Middle frontal gyrus (tissue), 1 donor: ENCODE data around the gene KIZ.

Experiments used
- DNase-seq: peaks from one replicate; pipeline ENCODE4 v3.0.0-alpha.2; 2015; ENCODE audit warnings: low spot score; ENCODE audit errors: extremely low spot score

KIZ gene, protein sequence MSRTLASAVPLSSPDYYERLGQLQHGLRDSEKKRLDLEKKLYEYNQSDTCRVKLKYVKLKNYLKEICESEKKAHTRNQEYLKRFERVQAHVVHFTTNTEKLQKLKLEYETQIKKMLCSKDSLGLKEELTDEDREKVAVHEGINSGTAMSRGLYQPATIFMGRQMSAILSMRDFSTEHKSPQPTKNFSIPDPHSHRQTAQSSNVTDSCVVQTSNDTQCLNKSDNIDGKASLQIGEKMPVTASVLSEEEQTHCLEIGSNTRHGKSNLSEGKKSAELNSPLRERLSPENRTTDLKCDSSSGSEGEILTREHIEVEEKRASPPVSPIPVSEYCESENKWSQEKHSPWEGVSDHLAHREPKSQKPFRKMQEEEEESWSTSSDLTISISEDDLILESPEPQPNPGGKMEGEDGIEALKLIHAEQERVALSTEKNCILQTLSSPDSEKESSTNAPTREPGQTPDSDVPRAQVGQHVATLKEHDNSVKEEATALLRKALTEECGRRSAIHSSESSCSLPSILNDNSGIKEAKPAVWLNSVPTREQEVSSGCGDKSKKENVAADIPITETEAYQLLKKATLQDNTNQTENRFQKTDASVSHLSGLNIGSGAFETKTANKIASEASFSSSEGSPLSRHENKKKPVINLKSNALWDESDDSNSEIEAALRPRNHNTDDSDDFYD

GRCh38 chr20:21125849-21126580 lies at the start of gene KIZ:
TSS of gene KIZ (plus strand) at chr20:21126082. CDS start at chr20:21126116, 34 bp downstream.
- peak; percentile 88 for DNase-seq

DNA sequence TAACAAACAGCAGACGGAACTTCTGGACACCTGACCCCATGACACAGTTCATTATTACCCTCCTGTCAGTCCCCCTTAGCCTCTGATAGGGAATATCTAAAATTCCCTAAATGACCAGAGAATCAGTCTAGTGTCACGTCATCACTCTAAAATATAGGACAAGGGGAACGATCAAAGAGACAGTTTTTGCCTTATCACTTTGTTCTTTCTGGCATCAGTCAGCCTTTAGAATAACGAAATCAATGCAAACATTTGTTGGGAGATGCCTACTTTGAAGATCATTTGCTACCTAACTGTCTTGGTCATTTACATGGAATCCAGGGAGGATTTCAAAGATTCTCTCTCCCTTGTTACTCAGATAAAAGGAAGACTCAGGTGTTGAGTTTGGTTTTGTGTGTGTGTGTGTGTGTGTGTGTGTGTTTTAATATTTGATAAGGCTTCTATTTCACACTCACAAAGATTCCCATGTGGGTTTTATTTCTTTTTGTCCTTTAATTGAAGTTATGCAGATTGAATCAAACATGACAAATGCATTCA lies 48.0 kb upstream of the KIZ start:
- DNase-seq = no peak

DNA sequence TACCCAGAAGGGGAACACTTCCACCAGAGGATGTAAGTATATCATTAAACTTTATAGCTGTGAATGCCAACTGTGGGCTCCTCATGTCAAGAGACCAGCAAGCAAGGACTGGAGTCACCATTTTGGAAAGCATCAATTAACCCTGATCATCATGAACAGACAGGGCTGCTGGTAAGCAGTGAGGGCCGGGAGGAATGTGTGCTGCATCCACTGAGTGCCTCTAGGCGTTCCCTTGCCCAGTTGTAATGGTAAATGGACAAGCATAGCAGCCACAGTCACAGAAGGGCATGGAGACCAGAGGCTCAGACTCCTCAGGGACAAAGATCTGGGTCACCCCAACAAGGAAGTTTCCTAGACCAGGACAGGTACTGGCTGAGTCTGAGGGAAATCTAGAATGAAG lies 43.3 kb upstream of the KIZ start:
- DNase-seq = no peak

DNA sequence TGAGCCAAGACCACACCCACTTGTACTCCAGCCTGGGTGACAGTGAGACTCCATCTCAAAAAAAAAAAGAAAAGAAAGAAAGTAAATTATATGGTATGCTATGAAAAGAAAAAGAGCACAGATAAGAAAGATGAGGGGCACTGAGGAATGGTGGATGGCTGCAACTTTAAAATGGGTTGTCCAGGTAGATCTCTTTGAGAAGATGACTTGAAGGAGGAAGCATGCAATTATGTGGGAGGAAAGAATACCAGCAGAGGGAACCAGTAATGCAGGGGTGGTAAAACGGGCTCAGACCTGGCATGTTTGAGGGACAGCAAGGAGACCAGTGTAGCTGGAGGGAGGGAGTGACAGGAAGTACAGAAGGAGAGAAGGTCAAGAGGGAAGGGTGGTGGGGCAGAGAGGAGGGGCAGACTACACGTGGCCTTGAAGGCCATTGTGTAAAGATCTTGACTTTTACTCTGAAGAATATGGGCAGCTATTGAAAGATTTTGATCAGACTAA lies 42.0 kb upstream of the KIZ start:
- no peak for DNase-seq

GRCh38 chr20:21087862-21088540 lies 37.9 kb upstream of the KIZ start:
- DNase-seq = no peak

DNA sequence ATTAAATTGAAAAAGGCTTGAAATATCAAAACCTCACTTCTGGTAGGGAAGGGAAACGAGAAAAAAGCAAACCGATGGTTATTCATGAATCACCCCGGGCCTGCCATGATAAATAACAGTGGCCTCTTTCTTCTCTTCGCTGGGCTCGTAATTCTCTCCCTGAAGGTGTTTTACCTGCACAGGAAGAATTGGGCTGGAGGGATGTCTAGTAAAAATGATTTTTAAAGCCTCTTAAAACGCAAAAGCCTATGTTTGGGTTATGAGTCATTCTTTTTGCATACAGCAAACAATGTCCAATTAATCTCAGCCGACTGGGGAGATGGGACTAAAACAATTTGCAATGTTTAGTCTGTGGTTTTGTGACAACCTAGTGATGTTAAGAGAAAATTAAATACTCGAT lies 36.5 kb upstream of the KIZ start:
- DNase-seq = no peak

- no peak for DNase-seq
Observed at GRCh38 chr20:21090111-21090618, 35.7 kb upstream of the KIZ start.

DNA sequence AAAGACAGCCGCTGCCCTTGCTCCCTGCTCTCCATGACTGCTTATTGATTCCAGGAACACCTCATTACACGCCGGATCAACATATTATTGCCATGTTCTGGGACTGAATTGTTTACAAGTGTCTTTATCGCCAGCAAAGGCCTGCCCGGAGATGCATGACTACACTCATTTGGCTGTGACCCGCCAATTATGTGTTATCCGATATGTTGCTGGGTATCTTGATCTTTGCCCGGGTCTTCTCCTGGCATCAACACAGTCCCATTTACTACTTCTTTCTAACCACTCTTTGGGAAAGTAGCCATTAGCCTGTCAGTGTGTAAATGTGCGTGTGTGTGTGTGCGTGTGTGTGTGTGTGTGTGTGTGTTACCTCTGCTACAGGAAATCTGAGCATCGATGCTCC lies 35.2 kb upstream of the KIZ start:
- DNase-seq = no peak

- no peak for DNase-seq
Observed at GRCh38 chr20:21092806-21093205, 33.1 kb upstream of the KIZ start.

GRCh38 chr20:21096321-21097043 lies 29.4 kb upstream of the KIZ start:
- DNase-seq = no peak

- no peak for DNase-seq
Observed at GRCh38 chr20:21099751-21100577, 25.9 kb upstream of the KIZ start.

DNA sequence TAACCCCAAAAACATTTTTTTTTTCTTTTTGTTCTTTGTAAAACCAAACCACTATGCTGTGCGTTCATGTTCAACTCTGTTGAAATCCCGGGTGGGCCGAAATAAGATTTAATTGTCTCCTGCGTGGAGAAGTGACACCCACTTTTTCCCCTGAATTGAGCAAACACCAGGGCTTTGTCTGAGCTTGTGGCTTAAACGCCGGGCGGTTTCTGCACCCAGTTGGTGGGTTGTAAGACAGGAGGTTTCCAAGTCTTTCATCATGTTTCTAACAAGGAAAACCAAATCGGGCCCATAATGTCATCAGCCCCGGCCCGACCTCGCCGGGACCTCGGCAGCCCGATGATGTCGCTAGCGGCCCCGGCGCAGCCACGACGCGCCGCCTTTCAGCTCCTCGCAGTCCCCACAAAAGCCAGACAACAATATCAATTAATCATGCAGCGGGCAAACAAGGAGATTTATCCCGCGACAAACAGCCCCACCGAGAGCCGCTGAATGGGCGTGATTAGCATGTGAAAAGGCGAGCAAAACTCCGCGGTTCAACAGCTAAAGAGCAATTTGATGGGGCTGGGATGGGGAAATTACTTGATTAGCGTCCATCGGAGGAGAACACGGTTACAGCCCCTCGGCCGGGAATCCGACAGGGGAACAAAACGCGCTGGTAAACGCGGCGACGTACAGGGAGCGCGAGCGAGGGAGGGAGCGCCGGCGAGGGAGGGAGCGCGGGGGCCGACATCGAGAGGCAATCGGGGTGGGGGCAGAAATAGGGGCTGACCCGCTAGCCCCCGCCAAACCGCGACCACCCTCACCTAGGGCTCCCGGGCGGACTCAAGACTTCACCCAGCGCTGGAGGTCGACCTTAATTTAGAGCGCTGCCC lies 25.1 kb upstream of the KIZ start:
- DNase-seq = no peak

DNA sequence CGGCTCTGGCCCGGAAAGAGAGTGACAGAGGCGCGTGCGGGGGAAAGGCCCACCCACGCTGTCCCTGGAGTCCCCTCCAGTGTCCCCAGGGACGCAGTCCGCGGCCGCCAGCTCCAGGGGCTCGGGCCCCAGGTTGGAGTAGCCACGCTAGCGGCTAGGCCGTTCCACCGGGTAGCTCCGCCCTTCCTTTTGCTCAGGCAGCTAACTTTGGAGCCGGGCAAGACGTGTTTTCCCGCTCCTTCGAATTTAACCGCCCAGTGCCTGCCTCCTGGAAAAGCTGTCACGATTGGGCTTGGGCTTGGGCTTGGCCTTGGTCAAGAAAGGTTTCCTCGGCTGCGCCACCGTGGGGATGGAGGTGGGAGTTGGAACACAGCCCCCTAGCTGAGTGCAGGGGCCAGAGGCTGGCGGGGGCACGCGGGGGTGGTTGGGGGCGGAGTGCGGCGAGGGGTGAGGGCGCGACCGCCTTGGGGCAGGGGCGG lies 24.4 kb upstream of the KIZ start:
- no peak for DNase-seq

- DNase-seq = no peak
Observed at GRCh38 chr20:21101932-21102575, 23.8 kb upstream of the KIZ start.

DNA sequence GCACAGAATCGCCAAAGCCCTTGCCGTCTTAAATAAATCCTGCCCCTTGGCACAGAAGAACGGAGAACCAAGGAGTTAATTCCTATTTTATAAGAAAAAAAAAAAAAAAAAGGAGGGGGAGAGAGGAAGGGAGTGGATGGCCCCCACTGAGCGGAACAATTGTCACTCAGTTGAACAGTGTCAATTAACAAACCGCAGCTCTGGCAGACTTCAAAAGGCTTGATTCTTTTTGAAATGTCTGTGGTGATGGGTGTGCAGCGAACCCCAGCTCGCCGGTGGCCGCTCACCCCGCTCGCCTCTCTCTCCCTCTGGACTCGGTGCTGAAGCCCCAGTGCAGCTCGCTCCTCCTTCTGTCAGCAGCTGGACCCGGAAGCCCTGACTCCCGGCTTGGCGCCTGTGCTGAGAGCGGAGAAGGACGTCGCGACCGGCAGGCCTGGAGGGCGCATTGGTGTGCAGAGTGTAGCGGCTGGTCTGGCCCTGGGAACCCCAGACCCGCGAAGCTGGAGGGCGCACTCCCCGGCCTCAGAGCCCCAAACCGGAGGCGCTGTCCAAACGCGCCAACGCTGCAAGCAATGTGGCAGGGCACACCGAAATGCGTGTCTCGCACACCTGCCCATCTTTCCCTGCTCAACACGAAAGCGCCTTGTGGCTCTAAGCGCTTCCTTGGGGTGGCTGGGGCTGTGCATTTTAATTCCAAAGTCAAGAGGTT lies 23.1 kb upstream of the KIZ start:
- DNase-seq = no peak

GRCh38 chr20:21103582-21104465 lies 22.1 kb upstream of the KIZ start:
- no peak for DNase-seq
